GM21737 (cell line): ENCODE measurements around the gene ACCS.

Source experiments
- ATAC-seq: cut with Tn5 transposase; IDR thresholded peaks from one replicate; pipeline ENCODE4 v1.9.1; 2021; ENCODE audit warnings: mild to moderate bottlenecking, moderate library complexity; ENCODE audit not compliant: unreplicated experiment

Gene ACCS, protein sequence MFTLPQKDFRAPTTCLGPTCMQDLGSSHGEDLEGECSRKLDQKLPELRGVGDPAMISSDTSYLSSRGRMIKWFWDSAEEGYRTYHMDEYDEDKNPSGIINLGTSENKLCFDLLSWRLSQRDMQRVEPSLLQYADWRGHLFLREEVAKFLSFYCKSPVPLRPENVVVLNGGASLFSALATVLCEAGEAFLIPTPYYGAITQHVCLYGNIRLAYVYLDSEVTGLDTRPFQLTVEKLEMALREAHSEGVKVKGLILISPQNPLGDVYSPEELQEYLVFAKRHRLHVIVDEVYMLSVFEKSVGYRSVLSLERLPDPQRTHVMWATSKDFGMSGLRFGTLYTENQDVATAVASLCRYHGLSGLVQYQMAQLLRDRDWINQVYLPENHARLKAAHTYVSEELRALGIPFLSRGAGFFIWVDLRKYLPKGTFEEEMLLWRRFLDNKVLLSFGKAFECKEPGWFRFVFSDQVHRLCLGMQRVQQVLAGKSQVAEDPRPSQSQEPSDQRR

DNA sequence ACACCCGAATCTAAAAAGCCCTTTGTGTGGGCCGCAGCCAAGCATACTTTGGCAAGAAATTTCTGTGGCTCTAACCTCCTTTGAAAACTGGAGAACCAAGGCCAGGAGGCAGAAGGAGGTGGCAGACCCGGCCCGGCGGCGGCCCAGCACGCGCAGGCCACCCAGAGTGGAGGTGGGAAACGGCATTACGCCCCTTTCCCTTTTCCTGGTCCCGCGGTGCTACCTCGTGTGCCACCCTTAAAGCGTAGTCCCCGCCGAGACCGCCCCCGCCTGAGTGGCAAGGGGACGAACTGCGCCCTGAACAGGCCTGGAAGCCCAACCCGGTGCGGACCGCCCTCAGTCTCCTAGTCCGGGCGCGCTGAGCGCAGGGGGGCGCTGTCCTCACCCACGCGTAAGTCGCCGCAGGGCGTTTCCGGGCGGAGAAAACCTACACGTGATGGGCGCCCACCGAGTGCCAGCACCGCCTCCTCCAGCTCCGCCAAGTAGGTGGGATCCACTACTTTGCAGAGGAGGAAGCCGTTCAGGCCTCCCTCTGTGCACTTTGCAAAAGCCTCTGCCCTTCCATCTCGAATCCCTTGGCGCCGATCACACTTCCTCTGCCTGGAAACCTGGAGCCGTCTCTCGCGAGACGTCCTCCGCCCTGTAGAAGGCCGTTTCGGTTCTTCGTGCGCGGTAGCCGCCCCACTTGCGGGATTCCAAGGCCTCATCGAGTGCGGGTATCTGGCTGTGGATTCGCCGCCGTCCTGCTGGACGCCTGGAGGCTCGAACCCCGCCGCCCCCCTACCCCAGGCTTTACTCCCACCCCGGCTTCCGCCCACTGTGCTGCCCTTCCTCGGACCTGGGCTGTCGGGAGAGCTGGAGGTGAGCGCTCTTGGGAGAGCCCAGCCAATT, at the start of gene ACCS:
TSS of gene ACCS (plus strand) at position 430 of the 891 bp plus-strand sequence. CDS start 1,358 bp downstream, outside the sequence.
- ATAC-seq: peak; percentile 95

DNA sequence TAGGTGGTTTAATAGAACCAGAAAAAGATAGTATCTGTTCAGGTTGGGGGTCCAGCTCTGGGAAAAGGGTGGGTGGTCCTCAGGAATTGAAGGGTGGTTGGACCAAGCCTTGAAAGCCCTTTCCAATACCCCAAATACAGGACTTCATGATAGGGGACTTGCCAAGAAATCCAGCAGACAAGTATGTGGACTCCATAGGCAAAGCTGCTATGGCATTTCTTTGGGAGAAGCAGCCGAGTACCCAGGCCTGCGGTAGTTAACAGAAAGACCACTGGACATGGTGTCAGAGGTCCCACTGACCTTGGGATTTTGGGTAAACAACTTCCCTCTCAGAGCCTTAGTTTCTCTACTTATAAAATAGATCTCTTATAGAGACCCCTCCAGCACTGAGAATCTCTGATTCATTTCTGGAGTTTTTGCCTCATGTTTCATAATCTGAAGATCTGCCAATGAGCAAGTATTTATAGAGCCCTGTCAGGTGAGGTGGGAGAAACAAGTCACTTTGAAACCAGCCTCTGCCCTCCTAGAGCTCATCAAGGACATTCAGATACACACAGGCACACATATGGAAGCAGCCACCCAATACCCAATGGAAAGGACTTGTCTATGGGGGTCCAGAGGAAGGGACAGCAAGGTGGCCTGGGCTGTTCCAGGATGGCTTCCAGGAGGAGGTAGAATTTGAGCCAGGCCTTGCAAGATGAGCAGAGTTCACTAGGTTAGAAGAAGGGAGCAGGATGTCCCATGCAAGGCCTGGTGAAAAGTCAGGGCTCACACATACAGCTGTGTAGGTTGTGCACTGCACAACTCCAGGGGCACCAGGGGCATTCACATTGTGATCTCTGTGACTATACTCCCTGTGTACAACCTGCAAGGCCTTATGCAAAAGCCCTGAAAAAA, 49.3 kb upstream of the ACCS start:
- no peak for ATAC-seq

DNA sequence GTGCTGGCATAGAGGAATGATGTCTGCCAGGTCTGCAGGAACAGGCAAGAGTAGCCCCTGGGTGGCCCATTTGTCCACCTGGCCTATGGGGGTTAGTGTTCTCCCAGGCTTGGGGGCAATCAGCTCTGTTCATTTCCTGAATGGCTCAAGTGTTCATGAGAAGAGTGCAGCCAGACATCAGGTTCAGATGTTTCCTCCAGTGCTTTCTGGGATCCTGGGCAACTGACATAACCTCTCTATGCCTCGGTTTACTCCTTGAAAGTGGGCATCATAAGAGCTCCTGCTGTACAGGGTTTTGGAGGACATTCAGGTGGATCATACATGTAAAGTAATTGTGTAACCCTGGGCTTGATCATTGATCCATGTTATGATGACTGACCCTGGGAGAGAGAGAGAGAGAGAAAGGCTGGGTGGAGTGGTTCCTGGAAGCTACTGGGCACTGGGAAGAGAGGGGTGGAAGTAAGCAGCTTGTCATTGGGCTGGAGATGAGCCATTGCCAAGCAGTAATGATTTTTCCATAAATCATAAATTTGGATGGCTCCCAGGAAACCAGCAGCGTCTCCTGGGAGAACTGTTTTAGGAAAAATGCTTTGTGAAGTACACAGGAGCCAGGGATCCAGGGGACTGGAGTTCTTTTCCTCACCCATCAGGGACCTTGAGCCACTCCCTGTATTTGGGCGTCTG, 48.5 kb upstream of the ACCS start:
- ATAC-seq: no peak

DNA sequence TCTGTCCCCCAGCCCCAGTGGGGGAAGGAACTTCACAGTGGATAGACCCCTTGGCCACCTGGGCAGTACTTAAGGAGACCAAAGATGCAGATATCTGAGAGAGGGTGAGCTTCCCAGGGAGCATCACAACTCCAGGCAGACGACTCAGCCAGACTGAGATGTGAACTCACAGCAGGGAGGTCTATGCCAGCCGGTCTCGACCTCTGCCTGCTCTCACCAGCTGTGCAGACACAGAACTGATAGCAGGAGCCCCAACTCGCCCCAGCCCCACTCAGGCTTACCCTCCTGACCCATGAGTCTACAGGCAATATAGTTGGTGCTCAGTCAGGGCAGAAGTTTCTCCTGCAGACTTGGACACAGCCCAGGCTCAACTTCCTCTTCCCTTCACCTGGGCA, 47.9 kb upstream of the ACCS start:
- ATAC-seq: no peak

DNA sequence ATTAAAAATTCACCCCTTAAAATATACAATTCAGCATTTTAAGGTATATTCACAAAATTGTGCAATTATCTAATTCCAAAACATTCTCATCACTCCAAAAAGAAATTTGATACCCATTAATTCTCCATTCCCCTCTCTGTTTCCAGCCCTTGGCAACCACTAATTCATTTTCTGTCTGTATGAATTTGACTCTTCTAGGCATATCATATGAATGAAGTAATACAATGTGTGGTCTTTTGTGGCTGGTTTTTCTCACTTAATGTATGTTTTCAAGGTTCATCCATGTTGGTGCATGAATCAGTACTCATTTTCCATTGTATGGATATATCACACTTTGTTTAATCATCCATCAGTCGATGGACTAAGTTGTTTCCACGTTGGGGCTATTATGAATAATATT, 47.2 kb upstream of the ACCS start:
- ATAC-seq: no peak

DNA sequence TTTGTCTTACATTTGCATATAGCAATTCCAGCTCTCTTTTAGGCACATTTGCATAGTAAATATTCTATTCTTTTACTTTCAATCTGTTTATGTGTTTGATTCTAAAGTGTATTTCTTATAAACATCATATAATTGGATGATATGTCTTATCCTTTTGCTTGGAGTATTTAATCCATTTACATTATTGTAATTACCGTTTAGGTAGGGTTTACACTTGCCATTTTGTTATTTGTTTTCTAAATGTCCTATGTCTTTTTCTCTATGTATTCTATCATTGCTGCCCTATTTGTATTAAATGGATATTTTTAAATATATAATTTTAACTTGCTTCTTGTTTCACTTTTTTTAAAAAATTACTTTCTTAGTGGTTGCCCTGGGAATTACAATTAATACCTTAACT, 41.1 kb upstream of the ACCS start:
- no peak for ATAC-seq

DNA sequence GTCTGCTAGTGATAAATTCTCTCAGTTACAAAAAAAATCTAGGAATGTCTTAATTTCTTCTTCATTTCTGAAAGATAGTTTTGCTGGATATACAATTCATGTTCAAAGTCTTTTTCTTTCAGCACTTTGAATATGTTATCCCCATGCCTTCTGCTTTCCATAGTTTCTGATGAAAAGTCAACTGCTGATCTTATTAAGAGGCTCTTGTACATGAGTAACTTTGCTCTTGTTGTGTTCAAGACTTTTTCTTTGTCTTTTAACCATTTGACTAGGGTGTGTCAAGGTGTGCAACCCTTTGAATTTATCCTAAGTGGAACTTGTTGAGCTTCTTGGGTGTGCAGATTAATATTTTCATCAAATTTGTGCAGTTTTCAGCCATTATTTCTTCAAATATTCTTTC, 40.3 kb upstream of the ACCS start:
- no peak for ATAC-seq

DNA sequence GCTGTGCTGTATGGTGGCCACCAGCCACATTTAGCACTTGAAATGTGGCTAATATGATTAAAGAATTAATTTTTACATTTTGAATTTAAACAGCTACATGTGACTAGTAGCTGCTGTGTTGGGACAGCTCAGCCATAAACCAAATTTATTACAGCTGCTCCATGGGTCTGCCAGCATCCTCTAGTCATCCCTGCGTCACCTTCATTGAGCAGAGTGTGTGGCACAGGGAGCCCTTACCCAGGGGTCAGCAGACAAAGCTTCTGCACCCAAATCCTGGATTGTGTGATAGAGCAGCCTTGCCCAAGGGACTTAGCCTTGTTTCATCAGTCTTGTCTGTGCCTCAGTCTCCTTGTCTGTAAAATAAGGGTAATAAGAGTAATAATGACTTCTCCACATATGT, 37.7 kb upstream of the ACCS start:
- no peak for ATAC-seq

DNA sequence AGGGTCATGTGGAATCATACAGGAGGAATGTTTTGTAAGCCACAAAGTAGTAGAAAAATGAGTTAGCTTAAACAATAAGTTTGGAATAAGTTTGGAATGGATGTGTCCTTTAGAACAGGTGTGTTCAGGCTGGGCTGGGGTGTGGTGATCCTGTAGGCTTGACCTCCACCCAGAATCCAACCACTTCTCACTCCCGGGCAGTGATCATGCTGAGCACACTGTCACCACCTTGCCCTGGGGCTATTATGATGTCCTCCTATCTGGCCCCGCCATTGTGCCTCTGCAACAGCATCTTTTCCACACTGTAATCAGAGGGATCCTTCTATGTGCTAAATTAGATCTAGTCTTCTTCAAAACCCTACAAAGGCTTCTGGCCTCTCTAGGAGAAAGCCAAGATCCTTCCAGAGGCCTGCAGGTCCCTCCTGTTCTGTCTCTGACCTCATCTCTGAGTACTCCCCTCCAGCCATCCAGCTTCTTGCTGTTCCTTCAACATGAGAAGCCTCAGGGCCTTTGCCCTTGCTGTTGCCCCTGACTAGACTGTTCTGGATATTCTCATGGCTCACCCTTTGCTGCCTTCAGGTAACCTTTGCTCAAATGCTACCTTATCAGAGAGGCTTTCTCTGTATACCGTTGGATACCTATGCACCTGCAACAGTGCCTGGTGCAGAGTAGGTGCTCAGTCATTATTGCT, 37.1 kb upstream of the ACCS start:
- no peak for ATAC-seq

DNA sequence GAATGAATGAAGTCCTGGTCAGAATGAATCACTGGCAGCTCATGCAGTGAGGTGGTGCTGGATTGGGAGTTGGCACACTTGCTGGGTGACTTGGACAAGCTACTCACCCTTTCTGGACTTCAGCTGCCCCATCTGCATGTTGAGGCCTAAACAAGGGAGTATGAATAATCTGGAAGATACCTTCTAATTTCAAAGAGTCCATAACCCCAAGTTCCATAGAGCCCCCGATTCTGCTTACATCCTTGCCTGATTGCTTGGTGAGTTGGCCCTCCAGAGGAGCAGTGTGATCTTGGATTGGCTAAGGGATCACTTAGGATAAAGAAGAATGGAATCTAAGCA, 36.6 kb upstream of the ACCS start:
- ATAC-seq: no peak

DNA sequence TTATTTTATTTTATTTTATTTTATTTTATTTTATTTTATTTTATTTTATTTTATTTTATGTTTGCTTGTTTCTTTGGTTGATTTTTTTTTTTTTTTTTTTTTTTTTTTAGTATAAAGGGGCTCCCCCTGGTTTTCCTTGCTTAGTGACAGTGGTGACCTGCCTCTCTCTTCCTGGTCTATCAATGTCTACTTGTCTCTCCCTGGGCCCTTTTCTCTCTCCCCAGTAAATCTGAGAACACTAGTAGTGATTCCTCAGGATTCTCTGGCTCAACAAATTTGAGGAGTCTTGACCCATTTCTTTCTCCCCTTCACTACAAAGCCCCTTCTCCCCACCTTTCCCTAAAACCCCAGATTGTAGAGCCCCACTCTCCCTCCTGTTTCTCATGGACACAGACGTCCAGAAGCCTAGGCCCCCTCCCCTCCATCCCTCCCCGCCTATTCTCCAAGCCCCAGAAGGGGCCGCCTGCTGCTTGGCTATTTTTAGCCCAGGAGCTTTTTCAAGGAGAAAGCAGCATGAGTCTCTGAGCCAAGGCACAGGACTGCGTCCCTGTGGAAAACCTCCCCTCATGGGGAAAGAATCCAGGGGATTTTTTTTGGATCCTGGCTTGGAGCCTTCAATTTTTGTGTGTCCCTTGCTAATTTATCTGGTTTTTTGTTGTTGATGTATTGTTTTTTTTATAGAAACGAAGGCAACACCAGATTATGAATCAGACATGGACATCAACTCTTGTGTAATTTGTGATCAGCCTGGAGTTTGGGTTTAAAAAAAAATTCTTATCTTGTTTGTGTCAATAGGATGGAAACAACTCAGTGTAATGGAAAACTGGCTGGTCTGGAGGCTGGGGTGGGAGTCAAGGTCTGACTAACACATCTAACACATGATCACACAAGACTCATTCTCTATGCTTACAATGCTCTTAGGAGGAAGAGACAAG, 35.8 kb upstream of the ACCS start:
- ATAC-seq: no peak

DNA sequence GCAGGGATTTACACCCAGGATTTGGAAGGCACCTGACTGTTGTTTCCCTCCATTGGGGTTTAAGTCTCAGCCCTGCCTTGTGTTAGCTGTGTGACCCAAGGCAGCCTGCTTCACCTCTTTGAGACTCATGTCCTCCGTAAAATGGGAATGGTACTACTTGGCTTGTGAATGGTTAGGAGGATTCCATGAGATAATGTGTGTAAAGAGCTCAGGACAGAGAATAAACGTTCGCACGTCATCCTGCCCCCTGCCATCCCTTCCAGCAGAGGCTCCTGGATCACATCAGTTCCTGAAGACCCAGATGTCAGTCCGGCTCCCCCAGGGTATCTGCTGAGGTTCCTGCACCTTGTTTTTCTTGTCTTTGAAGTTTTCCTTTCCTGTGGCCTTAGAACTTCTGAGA, 35.1 kb upstream of the ACCS start:
- no peak for ATAC-seq

DNA sequence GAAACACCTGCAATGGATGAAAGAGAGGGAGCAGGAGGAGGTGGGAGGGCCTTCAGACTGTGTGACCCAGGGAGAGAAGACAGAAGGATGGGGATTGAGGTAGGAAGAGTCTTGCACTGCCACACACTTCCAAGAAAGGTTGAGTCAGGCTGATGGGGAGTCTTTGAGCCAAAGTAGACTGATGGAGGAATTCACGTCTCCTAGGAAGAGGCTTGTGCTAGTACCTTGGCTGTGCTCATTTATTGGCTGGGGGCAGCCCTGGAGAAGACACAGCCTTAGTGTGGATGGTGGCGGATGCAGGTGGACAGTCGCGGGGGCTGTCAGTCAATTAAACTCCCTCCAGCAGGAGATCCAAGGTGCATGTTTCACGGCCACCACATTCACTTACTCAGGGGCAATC, 34.5 kb upstream of the ACCS start:
- no peak for ATAC-seq

DNA sequence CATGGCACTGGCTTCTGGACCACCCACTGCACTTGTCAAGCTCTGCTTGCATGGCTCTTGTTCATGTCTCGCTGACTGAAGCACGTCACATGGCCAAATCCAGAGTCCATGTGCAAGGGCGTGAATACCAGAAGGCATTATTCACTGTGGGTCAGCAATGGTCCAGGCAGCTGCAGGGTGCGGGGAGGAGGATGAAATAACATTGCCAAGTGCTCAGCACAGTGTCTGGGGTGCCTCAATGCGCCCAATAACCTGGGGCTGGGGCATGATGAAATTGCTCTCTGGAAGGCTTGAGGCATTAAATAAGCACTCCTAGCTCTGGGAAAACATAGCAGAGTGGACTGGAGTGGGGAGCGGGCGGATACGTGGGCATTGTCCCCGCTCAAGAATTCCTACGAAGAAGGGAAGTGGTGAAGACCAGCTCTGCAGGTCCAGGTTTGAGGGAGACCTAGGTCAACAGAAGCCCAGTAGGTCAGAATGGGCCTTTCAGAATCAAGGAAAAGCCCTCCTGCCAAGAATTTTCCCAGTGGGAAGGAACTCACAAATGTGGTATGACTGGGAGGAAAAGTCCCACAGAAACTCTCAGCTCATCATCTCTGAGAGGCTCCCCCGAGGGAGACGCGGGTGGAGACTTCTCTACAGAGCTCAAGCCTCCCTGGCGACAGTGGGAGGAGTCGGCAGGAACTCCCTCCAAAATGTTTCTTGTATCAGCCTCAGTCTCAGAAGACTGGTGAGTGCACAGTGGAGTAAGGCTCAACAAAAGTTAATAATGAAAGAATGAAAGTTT, 33.6 kb upstream of the ACCS start:
- no peak for ATAC-seq

DNA sequence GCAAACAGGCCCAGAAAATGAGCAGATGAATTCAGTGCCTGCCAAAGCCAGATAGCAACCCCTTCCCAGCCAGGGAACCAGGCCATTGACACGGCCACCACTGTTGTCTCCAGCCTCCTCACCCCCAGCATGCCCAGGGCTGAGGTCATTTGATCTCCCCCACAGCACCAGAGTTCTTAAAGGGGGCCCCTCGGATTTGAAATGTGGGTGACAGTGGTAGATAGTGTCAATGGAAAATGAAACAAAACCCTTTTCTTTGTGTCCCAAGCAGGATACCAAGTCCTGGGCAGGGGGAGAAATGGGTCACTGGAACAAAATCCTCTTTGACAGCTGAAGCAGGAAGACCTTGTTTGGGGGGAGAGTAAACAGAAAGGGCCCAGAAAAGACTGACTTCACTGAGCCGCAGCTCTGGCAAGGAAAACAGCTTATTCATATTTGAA, 32.6 kb upstream of the ACCS start:
- no peak for ATAC-seq

DNA sequence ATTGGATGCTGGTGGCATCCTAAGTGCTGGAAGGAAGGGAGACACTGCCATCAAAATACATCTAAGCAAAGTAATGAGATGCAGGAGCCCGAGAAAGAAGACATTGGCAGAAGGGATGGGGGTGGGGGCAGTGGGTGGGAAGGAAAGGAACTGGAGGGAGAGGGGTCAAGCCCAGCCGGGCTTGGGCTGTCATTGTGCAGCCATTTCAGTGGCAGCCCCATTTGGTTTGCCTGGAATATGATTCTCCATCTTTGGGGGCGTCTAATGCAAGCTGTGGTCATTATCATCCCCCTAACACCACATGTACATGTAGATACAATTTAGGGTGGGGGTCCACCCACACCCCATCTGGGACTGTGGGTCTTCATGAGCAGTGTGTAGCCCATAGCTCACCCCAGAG, 32.2 kb upstream of the ACCS start:
- no peak for ATAC-seq

DNA sequence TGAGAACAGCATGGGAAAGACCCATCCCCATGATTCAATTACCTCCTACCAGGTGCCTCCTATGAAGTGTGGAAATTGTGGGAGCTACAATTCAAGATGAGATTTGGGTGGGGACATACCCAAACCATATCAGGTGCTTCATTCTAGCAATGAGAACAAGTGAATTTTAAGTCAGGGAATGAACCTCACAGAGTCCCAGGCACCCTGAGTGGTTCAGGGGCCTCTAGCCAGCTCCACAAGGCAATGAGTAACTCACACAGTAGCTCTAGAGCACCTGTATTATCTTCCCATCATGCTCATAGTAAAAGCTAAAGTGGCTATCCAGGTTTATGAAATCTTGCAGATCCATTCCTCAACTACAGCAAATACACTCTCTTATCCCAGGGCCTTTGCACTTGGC, 31.4 kb upstream of the ACCS start:
- no peak for ATAC-seq
